Left lobe of liver (tissue), 2 donors: Measurements from ENCODE around the gene TTC23. TPM values are rescaled to one million over a fixed set of nuclear protein-coding genes. Genes with fewer than 3 reads are reported as not detected.

Source experiments
- ATAC-seq: fragments of 200-7000 bp; cut with Tn5 transposase; one replicate; pipeline ENCODE4 v1.9.1; 2020; ENCODE audit warnings: mild to moderate bottlenecking, moderate library complexity
- DNase-seq: peaks from one replicate; pipeline ENCODE4 v3.0.0-alpha.2; 2020; ENCODE audit warnings: low spot score
- total RNA-seq: library from RNA; stranded (reverse); gene quantifications from one replicate; pipeline ENCODE4 v1.2.1, GENCODE V29; 2021
- donor health status: DM: no; HTN: no; CAD: no; lungs with moderate emphysema.
- donor health status: DM: no; HTN: yes; CAD: no.

Gene TTC23
- total RNA-seq, 1 donor from 2014 or later = 9.0 TPM

GRCh38 chr15:99106417-99107220 is 142.8 kb downstream of the TTC23 start:
- peak; percentile 23 for ATAC-seq
- peak; percentile 53 for DNase-seq

GRCh38 chr15:99105514-99106341 is 143.7 kb downstream of the TTC23 start:
- ATAC-seq (peak; percentile 42), DNase-seq (peak; percentile 58)

- DNase-seq (peak; percentile 80), ATAC-seq (peak; percentile 92)
Measured at GRCh38 chr15:99104788-99105513, 144.4 kb downstream of the TTC23 start, which contains the start of gene SYNM. Gene SYNM (plus strand): TSS chr15:99105080. CDS start chr15:99105200, 120 bp downstream.

- ATAC-seq (no peak), DNase-seq (peak; percentile 31)
Measured at GRCh38 chr15:99103279-99103678, 146.1 kb downstream of the TTC23 start.

- ATAC-seq = no peak
Measured at GRCh38 chr15:99102332-99103235, 146.8 kb downstream of the TTC23 start.

GRCh38 chr15:99101501-99101900 is 147.9 kb downstream of the TTC23 start:
- peak; percentile 21 for DNase-seq
- no peak for ATAC-seq

More at GRCh38 chr15:99102332-99103235, 146.8 kb downstream of the TTC23 start:
- peak; percentile 39 for DNase-seq

- ATAC-seq (peak; percentile 71), DNase-seq (peak; percentile 82)
Measured at GRCh38 chr15:99100245-99101173, 148.9 kb downstream of the TTC23 start.

GRCh38 chr15:99099661-99100060 is 149.7 kb downstream of the TTC23 start:
- no peak for ATAC-seq
- DNase-seq = peak; percentile 36

- no peak for DNase-seq
Measured at GRCh38 chr15:99098991-99099390, 150.4 kb downstream of the TTC23 start.

GRCh38 chr15:99098426-99098825 is 151.0 kb downstream of the TTC23 start:
- DNase-seq (peak; percentile 36), ATAC-seq (no peak)

More at GRCh38 chr15:99098991-99099390, 150.4 kb downstream of the TTC23 start:
- ATAC-seq = no peak

- ATAC-seq (no peak), DNase-seq (no peak)
Measured at GRCh38 chr15:99097441-99098410, 151.7 kb downstream of the TTC23 start.

GRCh38 chr15:99096894-99097426 is 152.4 kb downstream of the TTC23 start:
- ATAC-seq (no peak), DNase-seq (peak; percentile 23)

- ATAC-seq (no peak), DNase-seq (peak; percentile 23)
Measured at GRCh38 chr15:99096173-99096893, 153.0 kb downstream of the TTC23 start.

- DNase-seq = no peak
- ATAC-seq = no peak
Measured at GRCh38 chr15:99095626-99096025, 153.8 kb downstream of the TTC23 start.

- peak; percentile 16 for DNase-seq
- no peak for ATAC-seq
Measured at GRCh38 chr15:99092554-99093172, 156.7 kb downstream of the TTC23 start.

GRCh38 chr15:99090938-99091337 is 158.4 kb downstream of the TTC23 start:
- DNase-seq (peak; percentile 19), ATAC-seq (no peak)
